HG03575 (cell line): ENCODE data around the gene CCDC33.

Experiments used
- ATAC-seq: cut with Tn5 transposase; IDR thresholded peaks from one replicate; pipeline ENCODE4 v1.9.1; 2021; ENCODE audit not compliant: unreplicated experiment, insufficient number of reproducible peaks, low FRiP score; ENCODE audit errors: extremely low read depth

Gene CCDC33

DNA sequence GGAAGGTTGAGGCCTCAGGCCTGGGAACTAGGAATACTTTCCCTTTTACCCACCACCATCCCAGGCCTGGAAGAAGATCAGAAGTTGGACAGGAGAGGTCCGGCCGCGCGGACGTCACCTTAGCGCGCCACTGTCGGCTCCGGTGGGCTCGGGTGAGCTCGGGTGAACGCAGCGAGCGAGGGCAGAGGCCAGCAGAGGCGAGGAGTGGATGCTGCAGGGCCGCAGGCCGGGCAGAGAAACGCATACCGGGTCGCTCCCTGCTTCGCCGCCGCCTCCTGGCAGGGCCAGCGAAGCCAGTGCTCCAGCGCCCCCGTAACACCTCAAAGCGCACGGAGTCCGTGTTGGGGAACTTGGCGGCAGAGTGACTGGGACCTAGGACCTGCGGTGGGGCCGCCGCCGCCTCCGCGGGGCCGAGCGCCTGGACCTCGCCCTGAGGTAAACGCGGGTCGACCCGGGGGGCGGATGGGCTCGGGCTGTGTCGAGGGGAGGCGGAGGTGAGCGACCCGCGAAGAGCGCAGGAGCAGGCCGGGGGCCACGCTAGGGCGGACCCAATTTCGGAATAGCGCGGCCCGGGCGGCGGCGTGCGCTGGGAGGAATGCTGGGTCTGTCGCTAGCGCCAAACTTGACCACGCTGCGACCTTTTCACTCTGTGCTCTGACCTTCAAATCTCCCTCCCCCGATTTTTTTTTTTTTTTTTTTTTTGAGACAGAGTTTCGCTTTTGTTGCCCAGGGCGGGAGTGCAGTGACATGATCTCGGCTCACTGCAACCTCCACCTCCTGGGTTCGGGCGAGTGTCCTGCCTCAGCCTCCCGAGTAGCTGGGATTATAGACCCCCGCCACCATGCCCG, 129.7 kb downstream of the CCDC33 start:
- no peak for ATAC-seq

DNA sequence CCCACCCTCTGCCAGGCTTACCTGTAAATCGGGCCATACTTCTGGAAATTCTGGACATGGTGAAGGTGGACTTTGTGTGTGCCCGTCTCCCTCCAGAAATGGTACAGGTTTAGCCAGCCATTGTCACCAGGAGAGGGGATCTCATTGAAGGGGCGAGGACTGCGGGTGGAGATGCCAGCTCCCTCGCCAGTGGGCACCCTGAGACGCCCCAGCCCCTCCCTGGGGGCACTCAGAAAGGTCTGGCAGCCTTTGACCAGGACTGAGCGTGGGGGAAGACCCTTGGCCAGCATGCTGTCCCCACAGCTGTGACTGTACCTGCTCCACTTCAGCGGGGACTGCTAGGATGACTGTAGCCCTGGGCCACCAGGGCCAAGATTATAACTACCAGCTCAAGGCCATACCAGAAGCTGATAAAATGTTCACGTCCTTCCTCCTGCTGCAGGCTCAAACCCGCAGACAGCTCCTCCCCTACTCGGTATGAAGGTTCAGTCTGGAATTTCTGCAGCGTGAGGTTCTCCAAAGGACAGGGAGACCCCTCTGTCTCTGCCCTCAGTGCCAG, 131.2 kb downstream of the CCDC33 start, which contains the start of gene CYP11A1:
TSS of gene CYP11A1 (minus strand) at position 351 of the 559 bp plus-strand sequence. CDS start at position 290, 61 bp downstream.
- ATAC-seq = no peak

DNA sequence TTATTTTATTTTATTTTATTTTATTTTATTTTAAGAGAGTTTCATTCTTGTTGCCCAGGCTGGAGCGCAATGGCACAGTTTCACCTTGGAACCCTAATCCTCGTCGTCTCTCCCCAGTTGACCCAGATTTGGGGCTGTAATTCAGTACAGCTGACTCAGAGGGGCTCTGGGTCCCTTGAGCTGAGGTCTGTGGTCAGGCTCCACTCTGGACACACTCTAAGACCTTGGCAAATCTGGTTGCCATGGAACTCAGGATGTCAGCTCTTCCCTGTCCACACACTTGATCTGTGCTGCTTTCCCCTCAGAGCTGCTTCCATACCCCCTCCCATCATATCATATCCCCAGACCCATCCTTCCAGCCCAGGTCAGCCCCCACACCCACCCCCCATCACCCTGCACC, 132.0 kb downstream of the CCDC33 start:
- ATAC-seq = no peak

DNA sequence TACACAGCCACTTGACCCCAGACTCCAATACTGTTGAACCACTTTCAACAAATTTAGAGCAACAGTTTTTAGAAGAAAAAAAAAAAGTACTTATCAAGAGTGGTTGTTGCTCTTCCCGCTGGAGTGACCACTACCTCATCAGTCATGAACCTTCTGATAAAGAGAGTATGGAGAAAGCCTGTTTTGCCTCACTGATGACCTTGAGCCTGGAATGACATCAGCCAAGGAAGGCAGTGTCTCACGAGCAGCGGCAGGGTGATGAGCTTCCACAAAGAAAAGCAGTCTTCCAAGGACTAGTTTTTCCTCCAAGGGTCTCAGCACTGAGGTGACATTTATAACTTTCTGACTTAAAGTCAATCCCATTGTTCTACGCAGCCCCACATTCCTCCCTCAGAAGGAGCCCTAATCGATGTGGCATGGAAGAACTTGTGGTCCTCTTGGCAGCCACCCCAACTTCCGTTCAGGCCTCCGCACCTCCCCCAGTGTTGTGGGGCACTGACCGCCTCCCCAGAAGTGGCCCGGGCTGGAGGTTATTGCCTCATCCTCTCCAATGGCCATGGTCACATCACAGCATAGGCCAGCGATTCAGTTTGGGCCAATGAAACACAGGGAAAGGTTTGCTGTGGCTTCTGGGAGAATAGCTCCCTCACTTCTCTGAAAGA, 133.1 kb downstream of the CCDC33 start:
- ATAC-seq = no peak

DNA sequence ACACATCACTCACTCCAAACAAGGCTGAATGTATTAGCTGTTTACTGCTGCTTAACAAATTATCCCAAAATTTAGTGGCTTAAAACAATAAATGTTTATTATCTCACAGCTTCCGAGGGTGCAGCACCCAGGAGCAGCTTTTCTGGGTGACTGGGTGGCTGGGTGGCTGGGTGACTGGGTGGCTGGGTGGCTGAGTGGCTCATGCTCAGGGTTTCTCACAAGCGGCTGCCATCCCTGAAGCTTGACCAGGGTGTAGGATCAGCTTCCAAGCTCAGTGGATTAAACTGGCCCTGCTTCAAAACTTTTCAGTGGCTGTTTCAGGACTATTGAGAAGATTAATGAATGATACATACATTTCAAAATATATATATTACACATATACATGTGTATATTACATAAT, 133.6 kb downstream of the CCDC33 start:
- ATAC-seq = no peak

DNA sequence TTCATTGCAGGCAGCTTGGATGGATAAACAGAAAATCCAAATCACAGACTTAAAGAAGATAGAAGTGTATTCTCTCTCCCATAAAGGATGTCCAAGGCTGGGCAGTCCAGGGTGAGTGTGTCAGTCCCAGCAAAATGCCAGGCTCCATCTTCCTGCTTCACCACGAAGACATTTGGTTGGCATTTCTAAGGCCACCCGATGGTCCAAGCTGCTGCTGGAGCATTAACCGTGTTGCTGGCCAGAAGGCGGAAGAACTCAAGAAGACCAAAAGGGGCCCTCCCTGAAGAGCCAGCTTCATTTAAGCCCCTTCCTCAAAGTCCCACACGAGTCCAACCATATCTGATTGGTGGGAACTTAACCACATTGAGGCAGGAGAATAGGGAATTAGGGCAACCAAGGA, 134.3 kb downstream of the CCDC33 start:
- no peak for ATAC-seq

DNA sequence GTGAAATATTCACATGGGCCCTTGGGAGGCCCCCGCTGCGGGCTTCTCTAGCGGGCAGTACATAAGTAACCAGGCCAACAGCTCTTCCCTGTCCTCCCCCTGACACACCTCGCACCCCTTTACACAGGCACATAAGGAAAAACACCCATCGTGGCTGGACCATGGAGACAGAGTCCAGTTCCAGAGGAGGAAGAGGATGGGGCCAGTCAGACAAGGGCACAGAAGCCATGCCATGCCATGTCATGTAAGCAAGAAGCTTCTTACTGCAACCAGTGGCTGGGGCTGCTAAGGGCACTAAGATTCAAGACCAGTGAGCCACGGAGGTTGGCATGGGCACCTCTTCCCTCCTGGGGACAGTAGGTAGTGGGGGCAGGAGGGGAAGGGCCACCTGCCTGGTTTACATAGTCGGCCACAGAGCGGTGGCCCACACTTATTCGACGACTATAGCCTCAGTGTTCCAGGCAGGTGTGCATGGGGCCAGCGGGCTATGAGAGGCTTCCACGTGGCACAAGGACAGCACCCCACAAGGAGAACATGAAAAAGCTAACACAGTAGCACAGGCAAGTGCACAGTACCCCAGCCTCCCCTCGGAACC, 137.0 kb downstream of the CCDC33 start:
- ATAC-seq = no peak

DNA sequence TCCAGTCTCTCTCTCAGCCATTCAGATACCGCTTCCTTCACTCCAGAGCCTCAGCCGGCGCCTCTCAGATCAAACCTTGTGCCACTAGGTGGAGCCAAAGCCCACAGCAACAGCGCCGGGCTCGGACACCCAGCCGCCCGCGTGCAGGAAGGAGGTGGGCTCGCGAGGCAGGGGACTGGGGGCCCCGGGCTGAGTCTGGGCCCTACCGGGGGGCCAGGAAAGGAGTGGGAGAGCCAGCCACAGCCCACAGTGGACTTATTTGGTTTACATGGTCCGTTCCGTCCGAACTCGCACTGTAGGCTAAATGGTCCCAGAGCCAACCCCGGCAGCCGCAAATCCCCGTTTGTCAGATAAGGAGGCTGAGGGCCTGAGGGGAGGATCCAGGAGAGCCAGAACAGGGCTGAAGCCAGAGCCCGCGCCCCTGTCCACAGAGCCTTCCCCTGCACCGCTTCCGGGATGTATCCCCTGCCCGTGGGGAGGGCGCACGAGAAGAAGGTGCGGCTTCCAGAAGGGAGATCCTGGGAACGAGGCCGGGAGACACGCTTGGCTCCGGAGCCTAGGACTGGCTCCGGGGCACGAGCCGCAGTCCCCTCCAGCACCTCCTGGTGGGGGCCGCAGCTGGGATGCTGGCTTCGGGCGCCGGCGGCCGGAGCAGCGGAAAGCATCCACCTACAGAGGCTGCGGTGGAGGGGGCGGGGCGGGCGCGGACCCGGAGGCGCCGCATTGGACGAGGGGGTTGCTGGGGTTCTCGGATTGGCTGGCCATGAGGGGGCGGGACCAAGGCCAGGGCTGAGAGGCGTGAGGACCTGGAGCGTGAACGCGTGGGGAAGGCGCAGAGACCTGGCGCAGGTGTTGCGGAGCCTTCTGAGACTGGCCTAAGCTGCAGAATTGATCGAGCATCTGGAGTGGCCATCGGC, 137.9 kb downstream of the CCDC33 start:
- ATAC-seq = no peak

DNA sequence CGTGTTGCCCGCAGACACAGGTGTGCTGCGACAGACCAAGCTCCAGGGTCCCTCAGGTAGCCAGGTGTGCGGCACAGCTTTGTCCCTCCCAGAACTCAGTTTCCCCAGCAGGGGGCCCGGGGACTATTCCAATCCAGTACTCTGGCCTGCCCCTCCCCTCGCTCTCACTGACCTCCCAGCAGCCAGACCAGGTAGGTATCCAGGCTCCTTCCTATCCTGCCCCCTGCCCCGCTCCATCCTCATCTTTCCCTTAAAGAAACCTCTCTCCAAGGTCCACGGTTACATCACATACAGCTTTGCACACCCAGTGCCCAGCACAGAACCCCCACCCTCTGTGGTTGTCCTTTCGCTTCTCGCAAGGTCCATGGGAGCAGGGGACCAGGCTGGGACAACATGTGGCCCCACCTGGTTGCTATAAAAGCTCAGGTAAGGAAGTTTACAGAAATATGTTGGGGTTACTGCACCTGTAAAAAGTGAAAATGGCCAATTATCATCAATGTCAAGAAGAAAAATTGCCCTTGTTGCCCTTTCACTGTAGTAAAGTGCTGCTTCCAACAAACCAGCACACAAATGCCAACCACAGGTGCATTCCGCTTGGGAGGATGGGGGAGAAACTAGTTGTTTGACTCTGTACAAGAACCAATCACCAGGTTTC, 138.6 kb downstream of the CCDC33 start:
- no peak for ATAC-seq

DNA sequence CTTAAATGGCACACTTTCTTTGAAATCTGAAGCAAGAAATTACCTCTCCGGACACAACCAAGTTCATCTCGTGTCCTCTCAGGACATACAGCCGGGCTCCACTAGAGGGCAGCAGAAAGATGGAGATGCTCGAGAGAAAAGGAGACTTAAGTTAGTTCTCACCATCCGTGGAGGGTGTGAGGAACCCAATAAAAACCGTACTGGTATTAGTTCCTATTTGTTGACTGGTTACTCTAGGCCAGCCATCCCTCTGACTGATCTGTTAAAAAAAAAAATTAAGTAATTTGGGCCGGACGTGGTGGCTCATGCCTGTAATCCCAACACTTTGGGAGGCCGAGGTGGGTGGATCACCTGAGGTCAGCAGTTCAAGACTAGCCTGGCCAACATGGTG, 139.2 kb downstream of the CCDC33 start:
- ATAC-seq = no peak

DNA sequence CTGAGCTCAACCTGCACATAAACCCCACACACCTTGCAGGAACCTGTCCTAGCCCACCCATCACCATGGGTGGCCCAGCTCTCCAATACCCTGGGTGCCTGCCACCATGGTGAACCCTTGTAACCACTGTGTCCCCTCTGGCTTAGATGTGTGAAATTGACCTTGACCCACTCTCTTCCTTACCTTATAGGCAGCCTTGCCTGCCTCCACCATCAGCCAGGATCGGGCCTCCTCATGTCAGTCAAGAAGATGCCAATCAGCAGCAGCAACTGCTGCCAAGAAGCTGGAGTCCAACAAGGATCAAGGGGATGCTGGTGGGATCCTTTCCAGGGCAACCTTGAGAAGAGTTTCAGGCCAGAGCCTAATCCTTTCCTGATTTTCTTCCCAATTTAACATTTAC, 140.1 kb downstream of the CCDC33 start:
- no peak for ATAC-seq

DNA sequence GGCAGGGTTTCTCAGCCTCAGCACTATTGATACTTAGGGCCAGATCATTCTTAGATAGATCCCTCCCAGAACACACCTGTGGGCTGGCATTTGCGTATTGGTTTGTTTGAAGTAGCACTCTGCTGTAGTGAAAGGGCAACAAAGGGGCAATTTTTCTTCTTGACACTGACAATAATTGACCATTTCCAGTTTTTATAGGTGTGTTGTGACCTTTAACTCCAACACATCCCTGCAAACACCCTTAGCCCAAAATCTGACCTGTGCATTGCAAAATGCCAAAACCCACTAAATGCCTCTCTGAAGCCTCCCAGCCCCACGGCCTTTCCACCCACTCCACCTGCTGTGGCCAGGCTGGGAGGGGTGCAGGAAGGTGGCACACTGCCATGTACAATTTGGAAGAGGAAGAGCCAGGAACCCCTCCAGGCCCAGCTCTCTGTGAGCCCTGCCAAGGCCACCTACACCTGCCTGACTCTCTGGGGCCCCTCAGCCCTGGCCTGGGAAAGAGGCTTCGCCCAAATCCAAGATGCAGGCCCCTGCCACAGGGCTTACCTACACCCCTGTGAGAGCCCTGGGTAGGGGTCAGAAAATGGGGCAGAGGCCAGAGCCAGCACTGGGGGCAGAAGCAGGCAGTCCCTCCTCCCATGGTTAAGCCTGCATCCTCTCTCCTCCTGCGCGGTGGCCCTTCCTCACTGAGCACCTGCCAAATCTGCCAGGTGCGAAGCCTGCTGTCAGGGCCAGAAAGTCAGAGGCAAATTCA, 140.9 kb downstream of the CCDC33 start:
- no peak for ATAC-seq

DNA sequence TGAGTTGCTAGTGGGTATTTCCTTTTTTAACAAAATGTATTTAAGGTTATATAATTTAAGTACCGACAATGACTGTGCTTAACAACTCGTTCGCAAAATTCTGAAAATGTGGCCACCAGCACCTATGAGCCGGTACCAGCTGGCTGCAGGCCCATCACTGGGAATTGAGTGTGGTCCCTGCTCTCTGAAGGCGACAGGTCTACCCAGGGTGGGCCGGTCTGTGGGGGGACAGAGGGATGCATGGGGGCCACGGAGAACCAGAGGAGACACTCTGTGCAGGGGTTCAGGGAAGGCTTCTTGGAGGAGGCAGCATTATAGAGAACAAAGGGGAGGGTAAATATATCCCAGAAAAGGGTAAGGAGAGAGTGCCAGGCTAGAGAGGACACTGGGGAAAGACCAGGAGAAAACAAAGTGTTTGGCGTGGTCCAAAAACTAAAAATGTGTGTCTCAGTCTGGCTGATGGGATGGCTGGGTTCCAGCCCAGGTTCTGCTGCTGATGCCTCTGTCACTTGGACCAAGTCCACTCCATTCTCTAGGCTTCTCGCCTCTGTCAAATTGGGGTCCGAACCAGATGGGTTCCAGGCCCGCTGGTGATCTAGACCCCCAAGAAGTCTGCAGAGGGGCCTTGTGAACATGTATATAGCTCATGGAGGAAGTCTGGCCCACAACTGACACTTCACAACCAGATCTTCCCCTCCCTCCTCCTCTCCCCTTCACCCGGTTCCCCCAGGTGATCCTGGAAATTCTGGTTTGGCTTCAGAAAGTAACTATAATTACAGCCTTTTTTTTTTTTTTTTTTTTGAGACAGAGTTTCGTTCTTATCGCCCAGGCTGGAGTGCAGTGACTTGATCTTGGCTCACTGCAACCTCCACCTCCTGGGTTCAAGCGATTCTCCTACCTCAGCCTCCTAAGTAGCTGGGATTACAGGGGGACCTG, 142.0 kb downstream of the CCDC33 start:
- no peak for ATAC-seq

DNA sequence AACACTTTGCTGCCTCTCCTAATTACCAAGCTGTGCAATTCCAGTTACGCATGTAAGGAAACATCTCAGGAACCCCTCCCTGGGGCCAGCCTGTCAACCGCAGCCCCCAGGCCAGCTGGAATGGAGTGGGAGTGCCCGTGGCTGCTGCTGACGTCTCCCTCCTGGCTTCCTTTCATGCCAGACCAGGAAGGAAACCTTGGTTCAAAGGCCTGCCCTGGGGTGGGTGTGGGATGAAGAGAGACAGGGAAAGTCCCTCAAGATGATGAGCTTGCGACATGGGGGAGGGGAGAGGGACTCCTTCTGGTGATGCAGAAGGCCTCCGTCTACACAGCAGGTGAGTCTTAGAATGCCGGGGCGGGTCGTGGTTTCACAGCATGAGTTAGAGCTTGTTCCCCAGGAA, 142.7 kb downstream of the CCDC33 start:
- ATAC-seq = no peak

DNA sequence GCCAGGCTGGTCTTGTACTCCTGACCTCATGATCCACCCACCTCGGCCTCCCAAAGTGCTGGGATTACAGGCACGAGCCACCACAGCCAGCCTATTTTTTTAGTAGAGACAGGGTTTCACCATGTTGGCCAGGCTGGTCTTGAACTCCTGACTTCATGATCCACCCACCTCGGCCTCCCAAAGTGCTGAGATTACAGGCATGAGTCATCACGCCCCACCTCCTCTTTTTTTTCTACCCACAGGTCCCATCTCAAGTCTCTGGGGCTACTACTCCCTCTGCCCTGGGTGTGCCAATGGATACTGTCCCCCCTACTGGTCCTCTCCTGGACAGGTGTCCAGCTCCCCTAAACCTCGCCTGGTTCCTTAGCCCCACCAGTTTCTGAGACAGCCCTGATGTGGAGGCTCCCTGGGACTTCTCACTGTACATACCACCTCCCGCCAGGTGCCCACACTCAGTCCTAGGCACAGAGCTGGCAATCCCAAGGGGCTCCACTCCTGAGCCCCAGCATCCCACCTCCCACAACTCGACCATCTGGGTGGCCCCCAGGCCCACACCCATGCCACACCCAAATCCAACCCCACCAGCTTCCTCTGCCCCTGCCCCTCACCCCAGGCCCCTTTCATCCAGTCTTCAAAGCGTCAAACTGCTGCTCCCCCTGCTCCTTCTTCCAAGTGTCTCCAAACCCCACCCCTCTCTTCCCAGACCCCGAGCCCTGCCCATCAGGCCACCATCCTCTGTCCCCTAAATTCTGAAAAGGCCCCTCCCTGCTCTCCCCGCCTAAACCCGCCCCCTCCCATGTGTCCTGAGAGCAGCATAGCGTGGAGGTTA, 144.4 kb downstream of the CCDC33 start:
- no peak for ATAC-seq

DNA sequence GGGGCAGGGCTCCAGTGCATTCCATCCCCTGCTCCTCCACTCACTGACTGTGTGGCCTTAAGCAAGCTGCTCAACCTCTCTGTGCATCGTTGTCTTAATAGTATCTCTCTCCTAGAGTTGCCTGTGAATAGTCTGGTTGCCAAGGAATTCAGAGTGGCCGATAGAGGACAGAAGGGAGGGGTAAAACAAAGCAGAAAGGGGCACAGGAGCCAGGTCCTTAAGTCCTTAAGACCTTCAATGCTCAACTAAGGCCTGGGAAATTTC, 145.0 kb downstream of the CCDC33 start:
- no peak for ATAC-seq
